IMR-90 (cell line): ENCODE results near the gene ELAC1. TPM values are rescaled to one million over a fixed set of nuclear protein-coding genes. Genes with fewer than 3 reads are reported as not detected.
A peak's percentile ranks its signal among the peaks of the same experiment; 100 is the strongest.

ENCODE experiments used
- ATAC-seq: fragments of 200-7000 bp; cut with Tn5 transposase; 2 replicates; pipeline ENCODE4 v1.9.1; 2020; ENCODE audit warnings: low read depth, mild to moderate bottlenecking, moderate library complexity
- BruUV-seq: library from RNA; stranded (reverse); fragments of 400-500 nt; replicated peaks from 2 replicates; lab custom pipeline; 2021; lab: Mats Ljungman, UMichigan
- CTCF ChIA-PET: fragments of 300-600 bp; formaldehyde crosslinking; extraction: SDS; loops from one replicate; lab custom pipeline; 2021; ENCODE audit warnings: antibody characterized with exemption; lab: Yijun Ruan, JAX
- POLR2A ChIA-PET: fragments of 300-600 bp; sonication (Branson Sonifier 250); formaldehyde crosslinking; loops from one replicate; lab custom pipeline; 2022; ENCODE audit warnings: antibody characterized with exemption; ENCODE audit not compliant: unreplicated experiment; lab: Charles Lee
- DNase-seq: peaks from one replicate; pipeline ENCODE4 v3.0.0; 2013
- H2AFZ ChIP-seq: replicated peaks from 2 replicates; pipeline ENCODE3; 2013; ENCODE audit warnings: low read length, mild to moderate bottlenecking; ENCODE audit not compliant: poor library complexity
- H2AK5ac ChIP-seq: 2 replicates; pipeline ENCODE4 v1.6.1; 2013; ENCODE audit warnings: low read depth, low read length, inconsistent platforms
- H2AK9ac ChIP-seq: replicated peaks from 2 replicates; pipeline ENCODE3; 2013; ENCODE audit warnings: mild to moderate bottlenecking, low read depth, low read length, moderate library complexity; ENCODE audit not compliant: poor library complexity
- H2BK120ac ChIP-seq: 2 replicates; pipeline ENCODE4 v1.6.1; 2013; ENCODE audit warnings: low read depth, low read length, inconsistent platforms
- H2BK15ac ChIP-seq: 3 replicates; pipeline ENCODE4 v1.6.1; 2013; ENCODE audit warnings: low read depth, low read length, inconsistent platforms
- H2BK20ac ChIP-seq: 2 replicates; pipeline ENCODE4 v1.6.1; 2013; ENCODE audit warnings: low read depth, mild to moderate bottlenecking, inconsistent platforms, low read length, moderate library complexity
- H2BK5ac ChIP-seq: 2 replicates; pipeline ENCODE4 v1.6.1; 2013; ENCODE audit warnings: mild to moderate bottlenecking, low read depth, low read length, inconsistent platforms; ENCODE audit not compliant: poor library complexity, severe bottlenecking
- H3K14ac ChIP-seq: replicated peaks from 2 replicates; pipeline ENCODE4 v1.6.1; 2013; ENCODE audit warnings: low read depth, low read length, inconsistent platforms
- H3K18ac ChIP-seq: 2 replicates; pipeline ENCODE4 v1.6.1; 2013; ENCODE audit warnings: low read depth, low read length, control low read depth
- H3K23ac ChIP-seq: 2 replicates; pipeline ENCODE4 v1.6.1; 2013; ENCODE audit warnings: low read depth, low read length, inconsistent platforms
- H3K27ac ChIP-seq: 2 replicates; pipeline ENCODE4 v1.5.1; 2013; ENCODE audit warnings: mild to moderate bottlenecking, control low read depth, low read length; ENCODE audit not compliant: insufficient read depth
- H3K27me3 ChIP-seq: 2 replicates; pipeline ENCODE4 v1.6.1; 2013; ENCODE audit warnings: low read length; ENCODE audit not compliant: control insufficient read depth, insufficient read depth
- H3K36me3 ChIP-seq: 2 replicates; pipeline ENCODE4 v1.6.1; 2013; ENCODE audit warnings: low read length, mixed read lengths; ENCODE audit not compliant: control insufficient read depth, insufficient read depth
- H3K4ac ChIP-seq: 2 replicates; pipeline ENCODE4 v1.6.1; 2013; ENCODE audit warnings: low read depth, low read length, inconsistent platforms
- H3K4me1 ChIP-seq: 2 replicates; pipeline ENCODE4 v1.6.1; 2013; ENCODE audit warnings: low read length, mixed read lengths; ENCODE audit not compliant: control insufficient read depth, insufficient read depth
- H3K4me2 ChIP-seq: 2 replicates; pipeline ENCODE4 v1.6.1; 2013; ENCODE audit warnings: low read depth, mild to moderate bottlenecking, control low read depth, low read length, moderate library complexity
- H3K4me3 ChIP-seq: 2 replicates; pipeline ENCODE4 v1.5.1; 2013; ENCODE audit warnings: low read depth, mild to moderate bottlenecking, control low read depth, low read length, moderate library complexity; ENCODE audit not compliant: insufficient read depth
- H3K56ac ChIP-seq: 2 replicates; pipeline ENCODE4 v1.6.1; 2013; ENCODE audit warnings: low read length, inconsistent platforms; ENCODE audit not compliant: insufficient read depth; ENCODE audit errors: extremely low read depth
- H3K79me1 ChIP-seq, 2 experiments: 2 replicates each; pipeline ENCODE4 v1.6.1; 2013; ENCODE audit warnings: low read length in 2 of 2, inconsistent platforms in 1 of 2, low read depth in 1 of 2
- H3K9ac ChIP-seq: 2 replicates; pipeline ENCODE4 v1.6.1; 2013; ENCODE audit warnings: low read depth, low read length, control low read depth
- H3K9me1 ChIP-seq: 2 replicates; pipeline ENCODE4 v1.6.1; 2013; ENCODE audit warnings: low read length, inconsistent platforms; ENCODE audit not compliant: insufficient read depth
- H3K9me3 ChIP-seq: 2 replicates; pipeline ENCODE4 v1.6.1; 2013; ENCODE audit warnings: low read length; ENCODE audit not compliant: control insufficient read depth, insufficient read depth
- H4K20me1 ChIP-seq: 2 replicates; pipeline ENCODE4 v1.6.1; 2013; ENCODE audit warnings: low read length, inconsistent platforms; ENCODE audit not compliant: insufficient read depth
- H4K5ac ChIP-seq: 2 replicates; pipeline ENCODE4 v1.6.1; 2013; ENCODE audit warnings: mild to moderate bottlenecking, low read depth, low read length, control low read depth
- H4K8ac ChIP-seq, 2 experiments: 2 replicates each; pipeline ENCODE4 v1.6.1; 2013; ENCODE audit warnings: low read depth in 2 of 2, low read length in 2 of 2, control low read depth in 1 of 2, inconsistent platforms in 1 of 2
- H4K91ac ChIP-seq: 2 replicates; pipeline ENCODE4 v1.6.1; 2013; ENCODE audit warnings: low read depth, low read length, inconsistent platforms; ENCODE audit not compliant: insufficient read depth
- BHLHE40 ChIP-seq: fragments of 150-350 bp; IDR thresholded peaks from 2 replicates; pipeline ENCODE4 v1.6.1; 2016; ENCODE audit warnings: mild to moderate bottlenecking, low read depth, low read length
- CEBPB ChIP-seq: IDR thresholded peaks from 2 replicates; pipeline ENCODE4 v1.6.1; 2012; ENCODE audit warnings: low read depth, low read length, improper control_type of control experiment
- CHD1 ChIP-seq: IDR thresholded peaks from 2 replicates; pipeline ENCODE4 v1.6.1; 2012; ENCODE audit warnings: low read depth, low read length, improper control_type of control experiment
- CTCF ChIP-seq: conservative IDR thresholded peaks from 2 replicates; pipeline ENCODE4 v1.5.1; 2012; ENCODE audit warnings: mild to moderate bottlenecking, low read depth, low read length, improper control_type of control experiment
- ELK1 ChIP-seq: fragments of 150-350 bp; IDR thresholded peaks from 2 replicates; pipeline ENCODE4 v1.6.1; 2016; ENCODE audit warnings: low read depth, mild to moderate bottlenecking, low read length, moderate library complexity, borderline replicate concordance
- FOS ChIP-seq: fragments of 150-350 bp; IDR thresholded peaks from 2 replicates; pipeline ENCODE4 v1.6.1; 2016; ENCODE audit warnings: low read depth, low read length
- MAFK ChIP-seq: IDR thresholded peaks from 2 replicates; pipeline ENCODE4 v1.6.1; 2012; ENCODE audit warnings: low read depth, low read length, improper control_type of control experiment
- MAZ ChIP-seq: IDR thresholded peaks from 2 replicates; pipeline ENCODE4 v1.6.1; 2012; ENCODE audit warnings: low read depth, mild to moderate bottlenecking, low read length, improper control_type of control experiment, moderate library complexity, borderline replicate concordance
- MXI1 ChIP-seq: IDR thresholded peaks from 2 replicates; pipeline ENCODE4 v1.6.1; 2012; ENCODE audit warnings: low read depth, mild to moderate bottlenecking, low read length, moderate library complexity, borderline replicate concordance
- NFE2L2 ChIP-seq: fragments of 150-350 bp; IDR thresholded peaks from 2 replicates; pipeline ENCODE4 v1.6.1; 2016; ENCODE audit warnings: low read depth, mild to moderate bottlenecking, low read length
- RAD21 ChIP-seq: IDR thresholded peaks from 2 replicates; pipeline ENCODE4 v1.6.1; 2012; ENCODE audit warnings: low read length, improper control_type of control experiment
- RFX5 ChIP-seq: IDR thresholded peaks from 2 replicates; pipeline ENCODE4 v1.8.0; 2012; ENCODE audit warnings: low read depth, mild to moderate bottlenecking, low read length, moderate library complexity
- SMC3 ChIP-seq: fragments of 150-350 bp; IDR thresholded peaks from 2 replicates; pipeline ENCODE4 v1.6.1; 2016; ENCODE audit warnings: low read depth, mild to moderate bottlenecking, antibody characterized with exemption, low read length, moderate library complexity
- USF2 ChIP-seq: fragments of 150-350 bp; IDR thresholded peaks from 2 replicates; pipeline ENCODE4 v1.6.1; 2017; ENCODE audit warnings: mild to moderate bottlenecking, antibody characterized with exemption, low read length, low read depth
- WGBS, 2 experiments: methylation state at CpG; one replicate each; pipeline versions ENCODE4 v1.1.5 to v1.1.7; 2013; ENCODE audit warnings: missing lambda C conversion rate in 2 of 2; ENCODE audit not compliant: insufficient read length in 1 of 2; ENCODE audit errors: extremely low coverage in 2 of 2; 5-methylcytosine and 5-hydroxymethylcytosine counted together
- dilution Hi-C: fragments of 300-500 bp; cut with HindIII; formaldehyde crosslinking; loops from one replicate; pipeline ENCODE4 v1.14.3; 2018; ENCODE audit warnings: low sequenced_read_pairs; ENCODE audit not compliant: unreplicated experiment
- in situ Hi-C: fragments of 300-500 bp; cut with MboI; formaldehyde crosslinking; loops from 3 replicates; pipeline ENCODE4 v1.14.3; 2019; ENCODE audit warnings: low sequenced_read_pairs, inconsistent platforms, mixed read lengths
- intact Hi-C: fragments of 100-400 bp; cut with micrococcal nuclease; formaldehyde crosslinking; loops from 2 replicates; pipeline ENCODE4 v1.10.0; 2022
- polyA plus RNA-seq, 3 experiments: library from polyadenylated mRNA; depleted of rRNA; stranded (reverse); fragments of >200 nt; gene quantifications; 2 replicates each; pipeline ENCODE4 v1.2.3, GENCODE V29; 2012; ENCODE audit warnings: low replicate concordance in 1 of 3
- total RNA-seq: library from RNA; depleted of rRNA; stranded (reverse); fragments of >200 nt; gene quantifications from 2 replicates; pipeline ENCODE4 v1.2.3, GENCODE V29; 2012

The ELAC1 gene
- total and polyA plus RNA-seq, 2 of the 4 experiments (the other 2 are of a cell fraction): 5.2 to 8.4 TPM

GRCh38 chr18:51032193-51032592, 64.4 kb downstream of the ELAC1 start:
- in situ Hi-C loops: loop anchor here (25.0 kb wide), 1 partner anchor 745 kb away; the partner anchor contains the start of genes CXXC1 and MBD1
- H2BK120ac ChIP-seq: no peak overlapping the region
- ATAC-seq (no peak), DNase-seq (no peak)
- no peak overlapping the region for H4K91ac ChIP-seq
- peaks cover 61% of the 10 kb centered on the region for H4K20me1 ChIP-seq
- peak overlapping the region; percentile 24; the same call in 1 of the 2 replicates for H3K9ac ChIP-seq
- no peak overlapping the region for H3K4ac ChIP-seq
- no peak overlapping the region for H3K27ac ChIP-seq
- H3K79me1 ChIP-seq: peaks cover 22 to 46% of the 10 kb centered on the region in 2 experiments
- ChIA-PET POLR2A (no interaction called here), CTCF (interaction anchor here (1.6 kb wide), 1 partner anchor 212 kb away, joined by 3 read pairs; no protein-coding TSS in a partner anchor)
- H2AK9ac ChIP-seq: no peak overlapping the region
- no peaks in the 10 kb centered on the region for H3K9me3 ChIP-seq
- no peak overlapping the region for H2AFZ ChIP-seq
- H2AK5ac ChIP-seq: no peak overlapping the region
- H3K23ac ChIP-seq: peak overlapping the region; percentile 14; the same call in 1 of the 2 replicates
- no peak for TF ChIP-seq ELK1
- TF ChIP-seq MXI1: no peak
- TF ChIP-seq CEBPB: no peak
- TF ChIP-seq MAFK: no peak
- TF ChIP-seq BHLHE40: no peak
- no peak for TF ChIP-seq NFE2L2
- TF ChIP-seq CTCF: no peak
- TF ChIP-seq MAZ: no peak
- TF ChIP-seq CHD1: no peak
- TF ChIP-seq SMC3: no peak
- TF ChIP-seq USF2: no peak
- TF ChIP-seq RAD21: no peak
- no peak for TF ChIP-seq RFX5
- TF ChIP-seq FOS: no peak
- intact Hi-C loops: loop anchor here (5.0 kb wide), 3 partner anchors 155 to 215 kb away; partner anchors contain the start of genes ME2 and MEX3C
- H3K4me3 ChIP-seq: no peak overlapping the region
- no peak overlapping the region for H4K5ac ChIP-seq
- H3K14ac ChIP-seq: no peak overlapping the region
- H3K36me3 ChIP-seq: peaks cover 3% of the 10 kb centered on the region
- BruUV-seq: no TSS peak
- no peak overlapping the region for H3K56ac ChIP-seq
- H2BK15ac ChIP-seq: no peak overlapping the region
- H2BK20ac ChIP-seq: no peak overlapping the region
- peaks cover 12% of the 10 kb centered on the region for H3K4me1 ChIP-seq
- no peak overlapping the region for H2BK5ac ChIP-seq
- no peaks in the 10 kb centered on the region for H3K27me3 ChIP-seq
- peak overlapping the region; percentile 95 for H3K4me2 ChIP-seq
- dilution Hi-C loops: no loop called here
- no peak overlapping the region for H4K8ac ChIP-seq
- H3K18ac ChIP-seq: no peak overlapping the region
- H3K9me1 ChIP-seq: peaks cover 6% of the 10 kb centered on the region
- WGBS, 2 experiments: no CpG with 5 or more reads among the region's 5 CpGs
